Stimulated activated CD4-positive, alpha-beta T cell treated with anti-CD3 and anti-CD28 coated beads, Interleukin-2, amount 100 ng/mL, for 48 hours (primary cell): Measurements from ENCODE around the gene GPATCH11.

ENCODE experiments used
- DNase-seq, 2 donors: peaks; one replicate each; pipeline ENCODE4 v3.0.0-alpha.2; 2020

The GPATCH11 gene

GRCh38 chr2:37083873-37084794, at the start of gene GPATCH11, which contains the start of gene HEATR5B:
GPATCH11 (plus strand) TSS chr2:37084518; CDS start chr2:37088382, 3,864 bp downstream.
HEATR5B (minus strand) TSS chr2:37084372; CDS start chr2:37083414, 958 bp downstream.
- peak; percentile 88 to 90 for DNase-seq

- DNase-seq = no peak
Observed at GRCh38 chr2:37037771-37038170, 46.5 kb upstream of the GPATCH11 start.

DNA sequence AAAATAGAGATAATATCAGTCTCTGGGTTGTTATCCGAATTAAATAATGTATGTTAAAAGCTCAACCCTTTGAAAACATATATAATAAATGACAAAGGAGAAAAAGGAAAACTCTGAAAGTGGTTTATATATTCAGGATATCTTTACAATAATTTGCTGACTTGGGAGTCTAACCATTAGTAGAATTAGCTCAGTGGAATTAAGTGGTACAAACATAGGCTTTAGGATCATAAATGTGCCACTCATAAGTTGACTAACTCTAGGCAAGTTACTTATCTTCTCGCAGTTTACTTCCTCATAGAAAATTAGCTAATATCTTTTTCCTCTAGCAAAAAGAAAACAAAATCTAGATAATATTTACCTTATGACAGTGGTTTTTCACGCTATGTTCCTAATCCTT, 44.7 kb upstream of the GPATCH11 start:
- no peak for DNase-seq

GRCh38 chr2:37052600-37053332, 31.6 kb upstream of the GPATCH11 start:
- DNase-seq = no peak

DNA sequence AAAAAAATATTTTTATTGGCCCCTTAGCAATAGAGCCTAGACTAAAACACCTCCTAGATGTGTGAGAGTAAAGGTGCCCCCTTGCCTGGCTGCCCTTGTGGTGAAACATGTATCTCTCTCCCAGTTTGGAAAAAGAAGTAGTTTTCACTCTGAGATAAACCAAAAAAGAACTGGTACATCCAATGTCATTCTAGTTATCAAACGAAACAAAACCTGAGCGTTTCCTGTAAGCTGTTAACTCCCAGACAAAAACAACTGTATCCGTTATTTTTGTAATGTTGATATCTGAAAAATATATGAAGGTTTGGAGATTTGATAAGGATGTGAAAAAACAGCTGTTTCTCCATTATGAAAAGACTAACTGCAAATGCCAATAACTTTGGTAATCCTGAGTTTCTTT, 24.5 kb upstream of the GPATCH11 start:
- DNase-seq = no peak

DNA sequence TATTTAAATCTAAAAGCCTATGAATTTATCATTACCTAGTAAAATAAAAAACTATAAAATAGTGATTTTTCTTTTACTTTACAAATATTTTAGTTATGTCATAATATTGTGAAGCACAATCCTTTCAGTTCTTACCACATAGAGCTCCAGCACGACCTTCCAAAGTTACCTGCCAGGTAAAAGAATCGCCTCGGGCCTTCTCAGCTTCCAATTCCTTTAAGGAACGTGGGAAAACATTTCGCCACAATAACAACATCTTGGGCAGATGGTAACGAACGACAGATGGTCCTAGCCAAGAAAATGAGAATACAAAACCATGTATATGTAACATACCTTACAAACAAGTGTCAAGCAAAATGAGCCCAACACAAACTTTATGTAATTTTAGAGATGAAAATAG, 23.9 kb upstream of the GPATCH11 start:
- DNase-seq = no peak

- no peak for DNase-seq
Observed at GRCh38 chr2:37061013-37061711, 23.2 kb upstream of the GPATCH11 start.

DNA sequence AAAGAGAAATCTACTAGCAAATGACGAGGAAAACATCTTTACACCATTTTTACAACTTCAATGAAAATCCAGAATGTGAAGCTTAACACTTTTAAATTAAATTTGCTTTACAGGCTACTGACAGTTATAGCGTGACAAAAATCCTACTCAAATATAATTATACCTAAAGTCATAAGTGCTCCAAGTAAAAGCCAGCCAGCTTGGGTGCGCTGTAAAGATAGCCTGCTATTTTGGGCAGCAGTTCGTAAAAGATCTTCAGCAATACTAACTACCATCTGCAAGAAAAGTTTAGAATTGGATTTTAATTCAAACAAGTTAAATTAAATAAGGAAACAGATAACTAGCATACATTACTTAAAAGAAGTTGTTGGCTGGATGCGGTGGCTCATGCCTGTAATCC, 22.5 kb upstream of the GPATCH11 start:
- DNase-seq = no peak

DNA sequence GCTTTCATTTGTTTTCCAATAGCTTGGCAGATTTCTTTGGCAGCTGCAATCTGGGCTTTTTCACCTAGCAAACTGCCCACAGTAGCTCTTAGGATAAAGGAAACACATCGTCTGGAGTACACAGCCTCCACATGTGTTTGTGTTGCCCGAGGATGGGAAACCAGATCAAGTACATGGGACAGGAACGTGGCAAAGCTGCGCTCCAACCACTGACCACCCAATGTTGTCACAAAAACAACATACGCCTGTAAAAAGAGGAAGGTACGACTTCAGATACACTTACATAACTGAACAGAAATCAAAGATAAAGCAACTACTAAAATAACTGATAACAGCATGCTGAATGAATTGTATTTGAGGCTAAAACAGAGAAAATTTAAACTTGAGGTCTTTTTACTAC, 15.6 kb upstream of the GPATCH11 start:
- DNase-seq = no peak

- no peak for DNase-seq
Observed at GRCh38 chr2:37070931-37071330, 13.4 kb upstream of the GPATCH11 start.

DNA sequence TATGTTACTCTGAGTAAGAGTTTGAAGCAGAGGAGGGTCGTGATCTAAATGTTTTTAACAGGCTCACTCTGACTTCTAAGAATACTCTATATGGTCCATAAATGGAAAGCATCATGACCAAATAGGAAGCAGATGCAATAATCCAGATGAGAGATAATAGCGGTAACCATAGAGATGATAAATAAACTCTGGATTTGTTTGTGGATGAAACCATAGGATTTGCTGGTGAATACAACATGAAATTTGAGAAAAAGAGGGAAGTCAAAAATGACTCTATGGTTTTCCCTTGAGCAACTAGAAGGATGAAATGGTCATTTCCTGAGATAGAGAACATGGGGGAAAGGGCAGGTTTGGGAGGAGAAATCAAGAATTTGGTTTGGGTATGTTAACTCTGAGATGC, 4.1 kb upstream of the GPATCH11 start:
- no peak for DNase-seq

- DNase-seq = no peak
Observed at GRCh38 chr2:37080689-37081088, 3.6 kb upstream of the GPATCH11 start.

DNA sequence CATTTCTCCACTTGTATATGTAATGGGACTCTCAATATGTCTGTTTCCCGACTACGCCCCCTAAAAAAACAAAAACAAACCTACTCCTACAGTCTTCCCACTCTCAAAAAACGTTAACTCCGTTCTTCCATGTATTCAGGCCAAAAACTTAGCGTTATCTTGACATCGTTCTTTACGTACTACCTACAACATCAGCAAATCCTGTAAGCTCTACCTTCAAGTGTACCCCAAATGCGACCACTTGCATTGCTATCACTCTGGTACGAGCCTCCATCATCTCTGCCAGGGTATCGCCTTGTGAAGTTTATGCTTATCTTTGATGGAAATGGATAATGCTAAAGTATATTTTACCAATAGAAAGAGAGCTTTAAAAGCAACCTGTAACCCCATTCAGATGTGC, 479 bp downstream of the GPATCH11 start:
- DNase-seq = no peak

GRCh38 chr2:37085731-37086147, 1.4 kb downstream of the GPATCH11 start:
- no peak for DNase-seq

GRCh38 chr2:37090019-37090477, 5.7 kb downstream of the GPATCH11 start:
- no peak for DNase-seq

DNA sequence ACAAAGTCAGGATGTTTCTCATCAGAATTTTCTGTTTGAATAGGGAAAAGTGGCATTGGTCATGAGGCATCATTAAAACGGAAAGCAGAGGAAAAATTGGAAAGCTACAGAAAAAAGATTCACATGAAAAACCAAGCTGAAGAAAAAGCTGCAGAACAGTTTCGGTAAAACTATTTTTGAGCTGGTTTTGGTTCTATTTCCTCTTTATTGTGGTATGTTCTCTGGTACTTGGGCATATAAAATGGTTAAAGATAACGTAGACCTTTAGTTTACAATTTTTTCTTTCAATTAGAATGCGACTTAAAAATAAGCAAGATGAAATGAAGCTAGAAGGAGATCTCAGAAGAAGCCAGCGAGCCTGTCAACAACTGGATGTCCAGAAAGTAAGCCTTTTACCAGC, 7.6 kb downstream of the GPATCH11 start:
- no peak for DNase-seq

DNA sequence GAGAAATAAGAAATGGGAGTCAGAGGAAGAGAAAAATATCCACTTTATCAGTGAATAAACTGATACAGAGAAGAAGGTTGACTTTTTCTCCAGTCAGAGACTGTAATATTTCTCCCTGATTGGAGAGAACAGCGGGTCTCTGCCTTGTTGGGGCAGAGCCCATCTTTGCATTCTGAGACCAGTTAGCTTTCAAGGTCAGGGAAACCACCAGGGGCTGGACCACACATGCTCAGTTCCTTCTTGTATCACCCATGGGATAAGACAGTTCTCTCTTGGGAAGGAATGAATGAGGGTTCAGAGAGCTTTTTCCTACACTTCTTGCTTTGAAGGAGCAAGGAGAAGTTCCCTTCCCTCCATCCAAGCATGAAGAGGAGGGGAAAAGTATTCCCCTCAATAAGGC, 12.2 kb downstream of the GPATCH11 start:
- no peak for DNase-seq

DNA sequence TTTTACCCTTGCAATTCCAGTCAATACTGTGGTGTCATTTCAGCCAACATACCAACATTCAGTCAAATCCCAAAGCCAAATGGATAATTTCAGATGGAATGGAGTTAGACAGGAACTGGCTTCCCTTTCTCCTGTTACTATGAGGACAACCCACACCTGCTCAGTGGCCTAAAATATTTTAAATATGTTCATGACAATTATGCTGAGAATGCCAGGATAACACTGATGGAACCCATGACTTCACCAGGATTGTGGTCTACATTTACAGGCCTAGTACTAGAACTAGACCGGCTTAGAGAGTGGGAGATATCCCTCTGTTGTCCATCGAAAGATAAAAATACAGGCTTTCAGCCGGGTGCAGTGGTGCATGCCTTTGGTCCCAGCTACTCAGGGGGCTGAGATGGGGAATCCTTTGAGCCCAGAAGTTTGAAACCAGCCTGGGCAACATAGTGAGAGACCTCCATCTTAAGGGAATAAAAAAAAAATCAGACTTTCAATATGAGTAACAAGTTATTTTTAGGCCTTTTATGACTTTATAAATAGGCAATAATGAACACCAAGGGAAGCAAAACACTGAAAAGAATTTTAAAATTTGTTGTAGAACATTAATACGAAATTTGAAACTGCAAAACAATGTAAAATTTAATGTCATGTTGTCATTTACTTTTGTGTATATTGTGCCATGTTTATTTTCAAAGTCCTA, 14.2 kb downstream of the GPATCH11 start:
- DNase-seq = no peak

GRCh38 chr2:37100054-37100453, 15.7 kb downstream of the GPATCH11 start:
- DNase-seq = no peak

DNA sequence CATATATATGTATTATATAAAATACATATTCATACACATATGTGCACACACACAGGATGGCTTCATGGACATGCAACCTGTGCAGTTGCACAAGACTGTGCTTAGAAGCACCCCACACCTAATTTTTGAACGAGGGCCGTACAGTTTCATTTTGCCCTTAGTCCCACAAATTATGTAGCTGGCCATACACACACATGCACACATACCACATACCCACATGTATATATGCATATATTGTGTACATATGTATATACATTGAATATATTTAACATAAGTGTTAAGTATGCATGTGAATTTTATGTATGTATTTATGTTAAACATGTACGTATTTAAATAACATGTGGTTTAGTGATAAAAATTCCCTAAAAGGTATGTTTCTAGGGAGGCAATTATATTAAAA, 18.3 kb downstream of the GPATCH11 start:
- no peak for DNase-seq

- DNase-seq = no peak
Observed at GRCh38 chr2:37104178-37104577, 19.9 kb downstream of the GPATCH11 start.

DNA sequence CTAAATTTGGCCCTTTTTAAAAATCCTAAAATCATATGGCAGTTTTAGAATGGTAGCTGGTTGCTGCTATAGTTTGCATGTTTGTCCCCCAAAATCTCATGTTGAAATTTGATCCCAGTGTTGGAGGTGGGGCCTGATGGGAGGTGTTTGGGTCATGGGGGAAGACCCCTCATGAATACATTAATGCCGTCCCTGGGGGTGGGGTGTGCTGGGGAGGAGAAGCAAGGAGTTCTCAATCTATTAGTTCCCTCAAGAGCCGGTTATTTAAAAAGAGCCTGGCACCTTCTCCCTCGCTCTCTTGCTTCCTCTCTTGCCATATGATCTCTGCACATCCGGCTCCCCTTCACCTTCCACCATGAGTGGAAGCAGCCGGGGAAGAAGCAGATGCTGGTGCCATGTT, 20.8 kb downstream of the GPATCH11 start:
- DNase-seq = no peak

DNA sequence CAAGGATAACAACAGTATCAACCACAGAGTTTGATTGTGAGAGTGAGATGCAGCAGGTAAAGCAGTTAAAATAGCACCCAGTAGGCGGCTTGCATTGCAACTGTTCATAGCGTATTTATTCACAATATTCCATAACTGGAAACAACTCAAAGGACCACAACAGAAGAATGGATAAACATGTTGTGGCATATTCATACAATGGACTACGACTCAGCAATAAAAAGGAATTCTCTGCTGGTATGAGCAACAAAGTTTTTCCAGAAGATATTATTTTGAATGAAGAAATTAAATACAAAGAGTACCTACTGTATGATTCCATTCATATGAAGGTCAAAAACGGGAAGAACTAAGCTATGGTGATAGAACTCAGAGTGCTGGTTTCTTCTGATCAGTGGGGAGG, 25.2 kb downstream of the GPATCH11 start:
- DNase-seq = no peak
